A549 (cell line): ENCODE data around the gene VAV3. TPM values are rescaled to one million over a fixed set of nuclear protein-coding genes. Genes with fewer than 3 reads are reported as not detected.

ENCODE experiments used
- ATAC-seq, 2 experiments: fragments of 200-7000 bp in 1 of 2; fragments of >200 bp in 1 of 2; cut with Nextera tagmentation in 1 of 2; cut with Tn5 transposase in 1 of 2; 3 replicates each; pipeline versions ENCODE4 v1.8.0 to v1.9.1; 2018 to 2020; ENCODE audit warnings: mild to moderate bottlenecking in 1 of 2, moderate library complexity in 1 of 2
- CTCF ChIA-PET: fragments of 300-600 bp; sonication (Branson Sonifier 250); formaldehyde crosslinking; extraction: SDS; loops from one replicate; lab custom pipeline; 2021; ENCODE audit warnings: antibody characterized with exemption, inconsistent platforms; lab: Yijun Ruan, JAX
- POLR2A ChIA-PET: fragments of 350-600 bp; formaldehyde crosslinking; extraction: SDS; loops from one replicate; lab custom pipeline; 2021; ENCODE audit warnings: antibody characterized with exemption, inconsistent platforms; lab: Yijun Ruan, JAX
- DNase-seq, 2 experiments: peaks; one replicate each; pipeline versions ENCODE4 v3.0.0 to v3.0.0-alpha.2; 2011 to 2016; ENCODE audit warnings: low read depth in 1 of 2, low spot score in 1 of 2
- FAIRE-seq: peaks from 2 replicates; lab custom pipeline; 2011; peaks lifted over from hg19 to GRCh38; lab: Jason Lieb, UNC
- H3K27ac ChIP-seq, 2 experiments: fragments of >200 bp; sonication (Bioruptor Twin); formaldehyde crosslinking; 3 replicates each; pipeline ENCODE4 v1.5.1; 2016 to 2017
- H3K4me1 ChIP-seq: fragments of >200 bp; sonication (Bioruptor Twin); formaldehyde crosslinking; 3 replicates; pipeline ENCODE4 v1.6.1; 2016
- H3K4me2 ChIP-seq: fragments of >200 bp; sonication (Bioruptor Twin); formaldehyde crosslinking; 3 replicates; pipeline ENCODE4 v1.6.1; 2016
- H3K4me3 ChIP-seq: fragments of >200 bp; sonication (Bioruptor Twin); formaldehyde crosslinking; 3 replicates; pipeline ENCODE4 v1.5.1; 2016
- H3K9me3 ChIP-seq: fragments of >200 bp; sonication (Bioruptor Twin); formaldehyde crosslinking; 3 replicates; pipeline ENCODE4 v1.6.1; 2016
- CEBPB ChIP-seq, 2 experiments: fragments of >200 bp in 1 of 2; sonication (Bioruptor Twin) in 1 of 2; formaldehyde crosslinking in 1 of 2; IDR thresholded peaks; 2 replicates each; pipeline ENCODE4 v1.6.1; 2012 to 2016
- CHD2 ChIP-seq: fragments of 150-350 bp; IDR thresholded peaks from 2 replicates; pipeline ENCODE4 v1.6.1; 2014; ENCODE audit warnings: low read length; ENCODE audit not compliant: partially characterized antibody
- CHD4 ChIP-seq: fragments of 200-600 bp; sonication (generic); IDR thresholded peaks from 2 replicates; pipeline ENCODE4 v1.6.1; 2016; ENCODE audit warnings: antibody characterized with exemption, mild to moderate bottlenecking, borderline replicate concordance
- FOXS1 ChIP-seq: fragments of 250-450 bp; sonication (Bioruptor Pico); IDR thresholded peaks from 2 replicates; pipeline ENCODE4 v1.5.0; 2020; ENCODE audit warnings: mild to moderate bottlenecking, moderate library complexity
- HEYL ChIP-seq: fragments of 250-450 bp; sonication (Bioruptor Pico); IDR thresholded peaks from 2 replicates; pipeline ENCODE4 v1.8.0; 2021; ENCODE audit warnings: mild to moderate bottlenecking, moderate library complexity
- HOXB13 ChIP-seq: fragments of 250-450 bp; sonication (Bioruptor Pico); IDR thresholded peaks from 2 replicates; pipeline ENCODE4 v1.5.0; 2020; ENCODE audit warnings: low read depth, mild to moderate bottlenecking, moderate library complexity
- JUNB ChIP-seq: fragments of >200 bp; sonication (Bioruptor Twin); formaldehyde crosslinking; IDR thresholded peaks from 2 replicates; pipeline ENCODE4 v1.6.1; 2016
- KDM5A ChIP-seq: fragments of 200-600 bp; sonication (generic); IDR thresholded peaks from 2 replicates; pipeline ENCODE4 v1.6.1; 2016; ENCODE audit warnings: antibody characterized with exemption, mild to moderate bottlenecking
- NR3C1 ChIP-seq: fragments of >200 bp; sonication (Bioruptor Twin); formaldehyde crosslinking; IDR thresholded peaks from 3 replicates; pipeline ENCODE4 v1.6.1; 2017
- PHF8 ChIP-seq: fragments of 200-600 bp; sonication (generic); IDR thresholded peaks from 2 replicates; pipeline ENCODE4 v1.6.1; 2016; ENCODE audit warnings: low read depth, mild to moderate bottlenecking, antibody characterized with exemption, moderate library complexity, borderline replicate concordance
- RAD21 ChIP-seq, 2 experiments: fragments of >200 bp in 1 of 2; sonication (Bioruptor Twin) in 1 of 2; formaldehyde crosslinking in 1 of 2; IDR thresholded peaks in 1 of 2; conservative IDR thresholded peaks in 1 of 2; 2 replicates in 1 of 2; 3 replicates in 1 of 2; pipeline ENCODE4 v1.6.1; 2012 to 2018; ENCODE audit warnings: inconsistent platforms in 1 of 2
- RARB ChIP-seq: fragments of 250-450 bp; sonication (Bioruptor Pico); IDR thresholded peaks from 2 replicates; pipeline ENCODE4 v1.8.0; 2021; ENCODE audit warnings: mild to moderate bottlenecking, moderate library complexity
- SMC3 ChIP-seq: fragments of >200 bp; sonication (Bioruptor Twin); formaldehyde crosslinking; IDR thresholded peaks from 3 replicates; pipeline ENCODE4 v1.6.1; 2018; ENCODE audit warnings: inconsistent platforms
- ZNF302 ChIP-seq: fragments of 250-450 bp; sonication (Bioruptor Pico); IDR thresholded peaks from 2 replicates; pipeline ENCODE4 v1.9.0; 2021; ENCODE audit warnings: inconsistent platforms, mild to moderate bottlenecking, moderate library complexity
- ZSCAN20 ChIP-seq: fragments of 250-450 bp; sonication (Bioruptor Pico); IDR thresholded peaks from 2 replicates; pipeline ENCODE4 v1.8.0; 2022; ENCODE audit warnings: mild to moderate bottlenecking, moderate library complexity
- WGBS: methylation state at CpG from one replicate; pipeline ENCODE4 v1.1.6; 2017; ENCODE audit errors: missing lambda C conversion rate; 5-methylcytosine and 5-hydroxymethylcytosine counted together
- polyA plus RNA-seq, 4 experiments: library from polyadenylated mRNA; depleted of rRNA in 3 of 4; stranded (reverse); fragments of >200 nt; fragmentation: RNase III in 1 of 4; extraction: RNeasy Plus Mini Kit Qiagen cat#74134 plus additional on column Dnase treatment in 1 of 4; gene quantifications; 2 replicates in 3 of 4; 3 replicates in 1 of 4; pipeline ENCODE4 v1.2.3, GENCODE V29; 2011 to 2017
- TF ChIP-seq, protein P1 (sequence below): fragments of >200 bp; sonication (Bioruptor Twin); formaldehyde crosslinking; IDR thresholded peaks from 2 replicates; pipeline ENCODE4 v1.6.1; 2016
- TF ChIP-seq, protein P2 (sequence below): IDR thresholded peaks from 2 replicates; pipeline ENCODE4 v1.6.1; 2012
- TF ChIP-seq, protein P3 (sequence below): fragments of 250-450 bp; sonication (Bioruptor Pico); IDR thresholded peaks from 2 replicates; pipeline ENCODE4 v1.5.0; 2021; ENCODE audit warnings: mild to moderate bottlenecking, moderate library complexity, borderline replicate concordance
- TF ChIP-seq, protein P4 (sequence below): IDR thresholded peaks from 2 replicates; pipeline ENCODE4 v1.6.1; 2012
- TF ChIP-seq, protein P5 (sequence below): fragments of >200 bp; sonication (Bioruptor Twin); formaldehyde crosslinking; IDR thresholded peaks from 3 replicates; pipeline ENCODE4 v1.6.1; 2016
- TF ChIP-seq, protein P6 (sequence below): IDR thresholded peaks from 2 replicates; pipeline ENCODE4 v1.6.1; 2012; ENCODE audit warnings: low read depth, borderline replicate concordance

Gene VAV3
- polyA plus RNA-seq, 2 of the 4 experiments (the other 2 are of a cell fraction): 12.8 to 22.7 TPM

DNA sequence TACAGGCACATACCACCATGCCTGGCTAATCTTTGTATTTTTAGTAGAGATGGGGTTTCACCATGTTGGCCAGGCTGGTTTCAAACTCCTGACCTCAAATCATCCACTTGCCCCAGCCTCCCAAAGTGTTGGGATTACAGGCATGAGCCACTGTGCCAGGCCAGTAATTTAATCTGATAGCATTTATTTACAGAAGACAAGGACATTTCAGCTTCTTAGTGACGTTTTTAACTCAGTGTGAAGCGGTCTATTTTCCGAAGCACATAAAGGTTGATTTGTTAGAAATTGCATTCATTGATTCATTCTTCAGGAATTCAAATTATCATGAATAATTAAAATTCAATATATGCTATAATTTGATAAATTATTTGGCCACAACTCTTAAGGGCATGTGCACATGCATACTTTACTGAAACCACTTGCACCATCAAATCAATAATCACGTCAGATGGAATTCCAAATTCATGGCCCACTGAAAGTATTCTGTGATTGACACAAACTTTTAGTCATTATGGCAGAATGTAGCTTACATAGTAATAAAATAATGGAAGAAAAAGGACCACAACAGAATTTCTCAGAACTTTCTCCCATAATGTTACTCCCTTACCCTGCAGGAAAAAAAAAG, 339.5 kb downstream of the VAV3 start:
- H3K4me2 ChIP-seq: no peak overlapping the region
- H3K4me1 ChIP-seq: no peaks in the 10 kb centered on the region
- TF ChIP-seq, protein P1, sequence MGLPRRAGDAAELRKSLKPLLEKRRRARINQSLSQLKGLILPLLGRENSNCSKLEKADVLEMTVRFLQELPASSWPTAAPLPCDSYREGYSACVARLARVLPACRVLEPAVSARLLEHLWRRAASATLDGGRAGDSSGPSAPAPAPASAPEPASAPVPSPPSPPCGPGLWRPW: no peak
- TF ChIP-seq, protein P2, sequence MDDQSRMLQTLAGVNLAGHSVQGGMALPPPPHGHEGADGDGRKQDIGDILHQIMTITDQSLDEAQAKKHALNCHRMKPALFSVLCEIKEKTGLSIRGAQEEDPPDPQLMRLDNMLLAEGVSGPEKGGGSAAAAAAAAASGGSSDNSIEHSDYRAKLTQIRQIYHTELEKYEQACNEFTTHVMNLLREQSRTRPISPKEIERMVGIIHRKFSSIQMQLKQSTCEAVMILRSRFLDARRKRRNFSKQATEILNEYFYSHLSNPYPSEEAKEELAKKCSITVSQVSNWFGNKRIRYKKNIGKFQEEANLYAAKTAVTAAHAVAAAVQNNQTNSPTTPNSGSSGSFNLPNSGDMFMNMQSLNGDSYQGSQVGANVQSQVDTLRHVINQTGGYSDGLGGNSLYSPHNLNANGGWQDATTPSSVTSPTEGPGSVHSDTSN: no peak
- no peak for TF ChIP-seq NR3C1
- no peak for TF ChIP-seq KDM5A
- TF ChIP-seq SMC3: no peak
- TF ChIP-seq, protein P3, sequence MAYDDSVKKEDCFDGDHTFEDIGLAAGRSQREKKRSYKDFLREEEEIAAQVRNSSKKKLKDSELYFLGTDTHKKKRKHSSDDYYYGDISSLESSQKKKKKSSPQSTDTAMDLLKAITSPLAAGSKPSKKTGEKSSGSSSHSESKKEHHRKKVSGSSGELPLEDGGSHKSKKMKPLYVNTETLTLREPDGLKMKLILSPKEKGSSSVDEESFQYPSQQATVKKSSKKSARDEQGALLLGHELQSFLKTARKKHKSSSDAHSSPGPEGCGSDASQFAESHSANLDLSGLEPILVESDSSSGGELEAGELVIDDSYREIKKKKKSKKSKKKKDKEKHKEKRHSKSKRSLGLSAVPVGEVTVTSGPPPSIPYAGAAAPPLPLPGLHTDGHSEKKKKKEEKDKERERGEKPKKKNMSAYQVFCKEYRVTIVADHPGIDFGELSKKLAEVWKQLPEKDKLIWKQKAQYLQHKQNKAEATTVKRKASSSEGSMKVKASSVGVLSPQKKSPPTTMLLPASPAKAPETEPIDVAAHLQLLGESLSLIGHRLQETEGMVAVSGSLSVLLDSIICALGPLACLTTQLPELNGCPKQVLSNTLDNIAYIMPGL (CRISPR knock-in tag): no peak
- TF ChIP-seq PHF8: no peak
- no peak for TF ChIP-seq ZNF302 (CRISPR knock-in tag)
- TF ChIP-seq, protein P4, sequence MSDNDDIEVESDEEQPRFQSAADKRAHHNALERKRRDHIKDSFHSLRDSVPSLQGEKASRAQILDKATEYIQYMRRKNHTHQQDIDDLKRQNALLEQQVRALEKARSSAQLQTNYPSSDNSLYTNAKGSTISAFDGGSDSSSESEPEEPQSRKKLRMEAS: no peak
- no peak for TF ChIP-seq JUNB
- no peak for TF ChIP-seq CEBPB (IDR thresholded peaks at IDR 0.05)
- no peak for TF ChIP-seq ZSCAN20 (CRISPR knock-in tag)
- ATAC-seq (no peak), DNase-seq (no peak), FAIRE-seq (no peak)
- WGBS: 86% methylated on average over 4 of the region's 4 CpGs
- H3K4me3 ChIP-seq: no peak overlapping the region
- no peak overlapping the region for H3K27ac ChIP-seq
- POLR2A ChIA-PET: no interaction called here
- CTCF ChIA-PET: no interaction called here
- no peaks in the 10 kb centered on the region for H3K9me3 ChIP-seq

DNA sequence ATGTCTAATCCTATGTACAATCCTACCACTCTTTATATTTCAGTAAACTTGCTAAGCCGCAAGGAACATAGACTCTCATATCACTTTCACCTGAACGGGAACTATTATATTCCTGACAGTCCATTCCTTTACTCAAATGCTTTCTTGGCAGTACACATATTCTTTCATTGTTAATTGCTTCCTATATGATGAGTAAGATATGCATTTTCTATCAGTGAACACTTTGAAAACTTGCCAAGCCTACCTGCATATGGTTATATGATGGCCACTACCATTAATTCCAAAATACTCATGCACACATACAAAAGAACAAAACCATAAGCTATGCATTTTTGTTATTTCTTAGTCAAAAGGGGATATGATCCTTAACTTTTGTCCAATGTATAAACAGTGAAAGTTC, 341.5 kb downstream of the VAV3 start:
- H3K4me1 ChIP-seq: no peaks in the 10 kb centered on the region
- ATAC-seq: no peak
- H3K4me2 ChIP-seq: no peak overlapping the region
- ChIA-PET POLR2A (no interaction called here), CTCF (no interaction called here)
- no peak overlapping the region for H3K27ac ChIP-seq
- WGBS: 87% methylated on average over 2 of the region's 2 CpGs
- FAIRE-seq: no peak
- DNase-seq: no peak
- no peak for TF ChIP-seq CHD2
- TF ChIP-seq, all 56 proteins: peak for 0
- H3K9me3 ChIP-seq: no peaks in the 10 kb centered on the region
- no peak overlapping the region for H3K4me3 ChIP-seq

DNA sequence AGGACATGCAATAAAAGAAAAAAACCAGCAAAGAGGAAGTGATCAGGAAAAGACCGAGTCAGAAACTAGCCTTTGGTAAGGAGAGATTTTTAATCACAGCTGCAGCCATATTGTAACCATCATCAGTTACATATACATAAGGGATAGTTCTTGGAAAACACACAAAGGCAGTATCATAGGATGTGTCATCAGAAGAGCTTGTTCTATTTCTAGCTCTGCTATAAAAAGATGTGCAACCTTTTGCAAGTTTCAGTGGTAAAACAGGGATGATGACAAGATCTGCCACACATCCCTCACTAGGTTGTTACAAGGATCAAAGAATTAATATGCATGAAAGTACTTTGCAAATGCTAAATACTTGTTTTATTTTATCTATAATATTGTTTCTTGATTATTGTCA, 342.0 kb downstream of the VAV3 start:
- TF ChIP-seq KDM5A (no peak), FOXS1 (CRISPR knock-in tag) (no peak), HEYL (CRISPR knock-in tag) (no peak), ZNF302 (CRISPR knock-in tag) (no peak), CHD2 (no peak), HOXB13 (CRISPR knock-in tag) (no peak), CHD4 (no peak), RARB (CRISPR knock-in tag) (no peak), RAD21 (conservative IDR thresholded peaks at IDR 0.05 in 1 of 2, IDR thresholded peaks at IDR 0.05 in 1 of 2) (no peak)
- TF ChIP-seq, protein P4: no peak
- TF ChIP-seq, protein P5, sequence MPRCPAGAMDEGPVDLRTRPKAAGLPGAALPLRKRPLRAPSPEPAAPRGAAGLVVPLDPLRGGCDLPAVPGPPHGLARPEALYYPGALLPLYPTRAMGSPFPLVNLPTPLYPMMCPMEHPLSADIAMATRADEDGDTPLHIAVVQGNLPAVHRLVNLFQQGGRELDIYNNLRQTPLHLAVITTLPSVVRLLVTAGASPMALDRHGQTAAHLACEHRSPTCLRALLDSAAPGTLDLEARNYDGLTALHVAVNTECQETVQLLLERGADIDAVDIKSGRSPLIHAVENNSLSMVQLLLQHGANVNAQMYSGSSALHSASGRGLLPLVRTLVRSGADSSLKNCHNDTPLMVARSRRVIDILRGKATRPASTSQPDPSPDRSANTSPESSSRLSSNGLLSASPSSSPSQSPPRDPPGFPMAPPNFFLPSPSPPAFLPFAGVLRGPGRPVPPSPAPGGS: no peak
- TF ChIP-seq, protein P6, sequence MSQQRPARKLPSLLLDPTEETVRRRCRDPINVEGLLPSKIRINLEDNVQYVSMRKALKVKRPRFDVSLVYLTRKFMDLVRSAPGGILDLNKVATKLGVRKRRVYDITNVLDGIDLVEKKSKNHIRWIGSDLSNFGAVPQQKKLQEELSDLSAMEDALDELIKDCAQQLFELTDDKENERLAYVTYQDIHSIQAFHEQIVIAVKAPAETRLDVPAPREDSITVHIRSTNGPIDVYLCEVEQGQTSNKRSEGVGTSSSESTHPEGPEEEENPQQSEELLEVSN: no peak
- Histone ChIP-seq H3K4me1 (no peaks in the 10 kb centered on the region), H3K4me3 (no peak overlapping the region), H3K9me3 (no peaks in the 10 kb centered on the region), H3K27ac (no peak overlapping the region), H3K4me2 (no peak overlapping the region)
- 36% methylated on average over 1 of the region's 1 CpG for WGBS
- DNase-seq: no peak
- ChIA-PET CTCF (no interaction called here), POLR2A (no interaction called here)
- FAIRE-seq: no peak
- ATAC-seq: no peak
